GM21381 (cell line): ENCODE results near the gene LCNL1.

Source experiments
- ATAC-seq: cut with Tn5 transposase; IDR thresholded peaks from one replicate; pipeline ENCODE4 v1.9.1; 2021; ENCODE audit warnings: mild to moderate bottlenecking, moderate library complexity; ENCODE audit not compliant: unreplicated experiment

The LCNL1 gene

GRCh38 chr9:136973618-136974617 is 8.9 kb upstream of the LCNL1 start:
- no peak for ATAC-seq

GRCh38 chr9:136974817-136975535 is 7.8 kb upstream of the LCNL1 start:
- ATAC-seq = no peak

- ATAC-seq = no peak
Measured at GRCh38 chr9:136975644-136976043, 7.1 kb upstream of the LCNL1 start.

GRCh38 chr9:136977223-136977622 is 5.6 kb upstream of the LCNL1 start, which contains the start of gene PTGDS:
Gene PTGDS (plus strand): TSS chr9:136977504. CDS start chr9:136977579, 75 bp downstream.
- ATAC-seq = no peak

GRCh38 chr9:136977649-136978072 is 5.1 kb upstream of the LCNL1 start:
- no peak for ATAC-seq

- no peak for ATAC-seq
Measured at GRCh38 chr9:136978073-136978864, 4.5 kb upstream of the LCNL1 start.

GRCh38 chr9:136978865-136979544 is 3.8 kb upstream of the LCNL1 start:
- ATAC-seq = no peak

- ATAC-seq = no peak
Measured at GRCh38 chr9:136979769-136980587, 2.8 kb upstream of the LCNL1 start.

- ATAC-seq = no peak
Measured at GRCh38 chr9:136980669-136981478, 1.9 kb upstream of the LCNL1 start.

- ATAC-seq = no peak
Measured at GRCh38 chr9:136981588-136982231, 1.1 kb upstream of the LCNL1 start.

GRCh38 chr9:136983167-136983566 is 374 bp downstream of the LCNL1 start:
- ATAC-seq = no peak

GRCh38 chr9:136983656-136984314 is 992 bp downstream of the LCNL1 start:
- ATAC-seq = no peak

- no peak for ATAC-seq
Measured at GRCh38 chr9:136984464-136985026, 1.8 kb downstream of the LCNL1 start.

- no peak for ATAC-seq
Measured at GRCh38 chr9:136985027-136985602, 2.3 kb downstream of the LCNL1 start.

- no peak for ATAC-seq
Measured at GRCh38 chr9:136985853-136986252, 3.1 kb downstream of the LCNL1 start.

GRCh38 chr9:136988872-136989271 is 6.1 kb downstream of the LCNL1 start:
- no peak for ATAC-seq
